Fibroblast of peridontal ligament (primary cell): ENCODE data around the gene CPN2.

Experiments used
- DNase-seq: peaks from one replicate; pipeline ENCODE4 v3.0.0-alpha.2; 2010; ENCODE audit errors: extremely low read depth

Gene CPN2

GRCh38 chr3:194352667-194353246 lies 1.6 kb upstream of the CPN2 start:
- no peak for DNase-seq

GRCh38 chr3:194351952-194352536 lies 916 bp upstream of the CPN2 start:
- DNase-seq: no peak

DNA sequence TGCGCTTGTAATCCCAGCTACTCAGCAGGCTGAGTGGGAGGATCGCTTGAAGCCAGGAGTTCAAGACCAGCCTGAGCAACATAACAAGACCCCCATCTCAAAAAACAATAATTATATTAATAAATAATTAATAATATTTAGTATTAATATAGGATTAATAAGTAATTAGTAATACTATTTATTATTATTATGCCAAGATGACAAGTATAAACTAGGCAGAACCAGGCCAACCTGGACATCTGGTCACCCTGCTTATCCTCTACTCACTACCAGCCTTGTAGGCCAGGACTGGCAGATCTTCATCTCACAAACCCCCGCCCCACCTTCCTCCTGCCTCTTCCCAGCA lies 429 bp downstream of the CPN2 start:
- no peak for DNase-seq

DNA sequence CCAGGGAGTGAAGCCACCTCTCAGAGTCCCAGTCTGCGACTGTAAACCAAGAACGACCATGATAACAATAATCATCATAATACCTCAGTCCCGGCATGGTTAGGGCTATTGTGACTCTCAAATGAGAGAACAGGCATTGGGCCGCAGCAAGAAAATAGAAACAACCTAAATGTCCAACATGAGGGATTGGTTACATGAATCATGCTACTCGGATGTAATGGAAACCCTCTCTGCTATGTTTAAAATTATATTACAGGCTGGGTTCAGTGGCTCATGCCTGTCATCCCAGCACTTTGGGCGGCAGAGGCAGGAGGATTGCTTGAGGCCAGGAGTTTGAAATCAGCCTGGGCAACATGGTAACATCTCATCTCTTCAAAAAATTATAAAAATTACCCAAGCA lies 2.8 kb downstream of the CPN2 start:
- DNase-seq: peak; percentile 82

- peak; percentile 73 for DNase-seq
Observed at GRCh38 chr3:194346621-194347020, 4.5 kb downstream of the CPN2 start.

- DNase-seq: no peak
Observed at GRCh38 chr3:194346035-194346434, 5.1 kb downstream of the CPN2 start.

GRCh38 chr3:194344012-194344411 lies 7.1 kb downstream of the CPN2 start:
- DNase-seq: peak; percentile 28

GRCh38 chr3:194343561-194343893 lies 7.6 kb downstream of the CPN2 start:
- DNase-seq: no peak

- DNase-seq: no peak
Observed at GRCh38 chr3:194342861-194343560, 8.1 kb downstream of the CPN2 start.

DNA sequence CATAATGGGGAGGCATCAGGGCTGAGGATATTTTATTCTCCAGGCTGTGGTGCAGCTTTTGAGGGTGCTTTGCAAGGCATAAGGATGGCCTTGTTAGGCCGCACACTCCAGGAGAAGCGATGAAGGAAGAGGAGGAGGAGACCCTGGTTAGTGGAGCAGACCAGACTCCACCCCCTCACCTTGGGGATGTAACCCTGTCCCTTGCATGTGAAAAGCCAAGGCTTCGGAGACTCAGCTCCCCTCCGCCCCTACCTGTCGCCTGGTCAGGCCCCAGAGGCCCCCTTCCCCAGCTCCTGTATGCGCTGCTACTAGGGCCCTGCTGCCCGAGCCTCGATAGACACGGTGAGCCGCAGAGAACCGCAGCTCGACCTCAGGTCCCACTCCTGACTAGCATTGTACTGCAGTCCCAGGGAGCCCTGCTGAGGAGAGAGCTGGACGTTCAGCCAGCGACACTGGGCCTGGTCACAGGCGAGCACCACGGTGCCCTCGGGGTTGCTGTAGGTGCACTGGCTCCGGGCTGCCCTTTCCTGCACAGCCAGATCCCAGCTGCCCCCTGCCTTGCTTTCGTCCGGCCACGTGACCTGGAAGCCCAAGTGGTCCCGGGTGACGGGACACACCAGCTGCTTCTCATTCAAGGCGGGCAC lies 10.2 kb downstream of the CPN2 start:
- DNase-seq: no peak

GRCh38 chr3:194339840-194340239 lies 11.3 kb downstream of the CPN2 start:
- no peak for DNase-seq

DNA sequence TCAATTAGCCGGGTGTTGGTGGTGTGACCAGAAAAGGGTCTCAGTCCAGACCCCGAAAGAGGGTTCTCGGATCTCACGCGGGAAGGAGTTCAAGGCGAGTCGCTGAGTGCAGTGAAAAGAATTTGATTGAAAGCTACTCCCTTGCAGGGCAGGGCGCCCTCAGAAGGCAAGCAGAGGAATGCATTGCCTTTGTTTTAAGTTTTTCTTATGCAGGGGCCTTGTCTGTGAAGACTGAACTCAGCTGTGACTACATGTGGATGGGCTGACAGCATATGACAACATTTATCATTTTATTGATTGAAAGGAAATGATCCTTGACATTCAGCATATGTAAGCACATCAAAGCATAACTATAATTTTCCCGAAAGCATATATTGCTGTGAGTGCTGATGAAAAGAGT lies 11.8 kb downstream of the CPN2 start:
- no peak for DNase-seq

- DNase-seq: peak; percentile 68
Observed at GRCh38 chr3:194337965-194338753, 13.0 kb downstream of the CPN2 start.

- no peak for DNase-seq
Observed at GRCh38 chr3:194336601-194337355, 14.3 kb downstream of the CPN2 start.

- DNase-seq: peak; percentile 85
Observed at GRCh38 chr3:194333981-194334320, 17.2 kb downstream of the CPN2 start.

DNA sequence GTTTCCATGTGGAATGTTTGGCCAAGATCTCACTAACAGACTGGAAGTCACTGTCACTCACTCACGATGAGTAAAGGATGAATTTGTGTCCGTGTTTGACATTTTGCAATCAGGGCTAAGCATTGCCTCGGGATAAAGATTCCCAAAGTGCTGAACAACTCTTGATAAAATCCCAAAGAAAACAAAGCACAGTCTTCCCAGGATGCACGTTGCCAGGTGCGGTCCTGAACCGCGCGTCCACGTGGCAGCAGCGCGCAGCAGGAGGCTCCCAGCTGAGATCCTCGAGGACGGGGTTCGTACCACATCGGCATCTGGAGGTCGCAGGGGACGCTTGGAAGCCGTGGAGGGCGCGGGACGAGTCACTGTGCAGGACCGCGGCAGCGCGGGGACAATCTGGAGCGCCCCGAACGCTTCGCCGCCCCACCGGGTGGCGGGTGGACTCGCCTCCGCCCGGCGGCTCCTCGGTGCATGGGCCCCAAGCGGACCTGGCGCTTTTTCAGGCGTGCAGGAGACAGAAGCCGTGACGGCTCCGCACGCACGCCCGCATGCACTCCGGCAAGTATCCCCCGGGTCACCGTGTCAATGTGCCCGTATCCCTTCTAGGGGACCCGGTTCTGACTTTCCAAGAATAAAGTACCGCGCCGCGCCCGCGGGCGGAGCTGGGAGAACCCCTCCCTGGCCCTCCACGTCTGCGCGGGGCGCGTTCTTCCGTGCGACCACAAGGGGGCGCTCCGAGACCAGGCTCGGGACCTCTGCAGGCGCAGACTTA lies 17.7 kb downstream of the CPN2 start:
- DNase-seq: peak; percentile 25

DNA sequence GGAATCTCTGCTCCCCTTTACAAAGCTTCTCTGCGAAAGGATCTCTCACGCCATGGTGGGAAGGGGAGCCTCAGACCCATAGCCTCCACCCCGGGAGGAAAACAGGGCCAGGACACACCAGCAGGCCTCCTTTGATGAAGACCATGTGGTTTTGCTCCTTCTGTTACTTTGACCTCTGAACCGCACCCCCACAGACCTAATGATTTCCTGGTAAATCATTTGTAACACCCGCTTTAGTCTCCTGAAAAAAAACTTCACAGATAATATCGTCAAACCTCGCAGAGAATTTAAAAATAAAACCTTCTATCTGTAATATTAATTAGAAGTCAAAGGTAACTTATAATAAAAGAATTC lies 18.3 kb downstream of the CPN2 start:
- no peak for DNase-seq

GRCh38 chr3:194330579-194330978 lies 20.5 kb downstream of the CPN2 start:
- peak; percentile 74 for DNase-seq

GRCh38 chr3:194330160-194330559 lies 21.0 kb downstream of the CPN2 start:
- DNase-seq: no peak

GRCh38 chr3:194329583-194329965 lies 21.6 kb downstream of the CPN2 start:
- DNase-seq: no peak

- no peak for DNase-seq
Observed at GRCh38 chr3:194328942-194329582, 22.1 kb downstream of the CPN2 start.
